Activated CD4-positive, alpha-beta memory T cell treated with anti-CD3 and anti-CD28 coated beads, Interleukin-2, amount 10 ng/mL, durations not matched to agents 7 days and 5 days (primary cell): ENCODE measurements around the gene DOCK6. TPM values are rescaled to one million over a fixed set of nuclear protein-coding genes. Genes with fewer than 3 reads are reported as not detected.

Source experiments
- CTCF ChIA-PET: fragments of 350-600 bp; sonication (Branson Sonifier 250); formaldehyde crosslinking; loops from one replicate; lab custom pipeline; 2021; ENCODE audit warnings: antibody characterized with exemption, inconsistent platforms; lab: Charles Lee
- POLR2A ChIA-PET: fragments of 350-600 bp; sonication (Branson Sonifier 250); formaldehyde crosslinking; loops from one replicate; lab custom pipeline; 2021; ENCODE audit warnings: antibody characterized with exemption; lab: Charles Lee
- DNase-seq: peaks from one replicate; pipeline ENCODE4 v3.0.0-alpha.2; 2020
- H3K27ac Mint-ChIP-seq: one replicate; pipeline ENCODE4 v1.8.0; 2021; ENCODE audit warnings: mild to moderate bottlenecking, mixed read lengths
- H3K27me3 Mint-ChIP-seq: one replicate; pipeline ENCODE4 v1.8.0; 2021; ENCODE audit warnings: mixed read lengths
- H3K36me3 Mint-ChIP-seq: one replicate; pipeline ENCODE4 v1.8.0; 2021; ENCODE audit warnings: low read depth, mixed read lengths
- H3K4me1 Mint-ChIP-seq: one replicate; pipeline ENCODE4 v1.8.0; 2021; ENCODE audit warnings: mixed read lengths
- H3K4me3 Mint-ChIP-seq: one replicate; pipeline ENCODE4 v1.8.0; 2021; ENCODE audit warnings: mild to moderate bottlenecking, mixed read lengths
- H3K9me3 Mint-ChIP-seq: one replicate; pipeline ENCODE4 v1.8.0; 2021; ENCODE audit warnings: mixed read lengths
- total RNA-seq, 2 experiments: library from RNA; stranded (reverse); gene quantifications; one replicate each; pipeline ENCODE4 v1.2.3, GENCODE V29; 2021

DOCK6 gene, protein sequence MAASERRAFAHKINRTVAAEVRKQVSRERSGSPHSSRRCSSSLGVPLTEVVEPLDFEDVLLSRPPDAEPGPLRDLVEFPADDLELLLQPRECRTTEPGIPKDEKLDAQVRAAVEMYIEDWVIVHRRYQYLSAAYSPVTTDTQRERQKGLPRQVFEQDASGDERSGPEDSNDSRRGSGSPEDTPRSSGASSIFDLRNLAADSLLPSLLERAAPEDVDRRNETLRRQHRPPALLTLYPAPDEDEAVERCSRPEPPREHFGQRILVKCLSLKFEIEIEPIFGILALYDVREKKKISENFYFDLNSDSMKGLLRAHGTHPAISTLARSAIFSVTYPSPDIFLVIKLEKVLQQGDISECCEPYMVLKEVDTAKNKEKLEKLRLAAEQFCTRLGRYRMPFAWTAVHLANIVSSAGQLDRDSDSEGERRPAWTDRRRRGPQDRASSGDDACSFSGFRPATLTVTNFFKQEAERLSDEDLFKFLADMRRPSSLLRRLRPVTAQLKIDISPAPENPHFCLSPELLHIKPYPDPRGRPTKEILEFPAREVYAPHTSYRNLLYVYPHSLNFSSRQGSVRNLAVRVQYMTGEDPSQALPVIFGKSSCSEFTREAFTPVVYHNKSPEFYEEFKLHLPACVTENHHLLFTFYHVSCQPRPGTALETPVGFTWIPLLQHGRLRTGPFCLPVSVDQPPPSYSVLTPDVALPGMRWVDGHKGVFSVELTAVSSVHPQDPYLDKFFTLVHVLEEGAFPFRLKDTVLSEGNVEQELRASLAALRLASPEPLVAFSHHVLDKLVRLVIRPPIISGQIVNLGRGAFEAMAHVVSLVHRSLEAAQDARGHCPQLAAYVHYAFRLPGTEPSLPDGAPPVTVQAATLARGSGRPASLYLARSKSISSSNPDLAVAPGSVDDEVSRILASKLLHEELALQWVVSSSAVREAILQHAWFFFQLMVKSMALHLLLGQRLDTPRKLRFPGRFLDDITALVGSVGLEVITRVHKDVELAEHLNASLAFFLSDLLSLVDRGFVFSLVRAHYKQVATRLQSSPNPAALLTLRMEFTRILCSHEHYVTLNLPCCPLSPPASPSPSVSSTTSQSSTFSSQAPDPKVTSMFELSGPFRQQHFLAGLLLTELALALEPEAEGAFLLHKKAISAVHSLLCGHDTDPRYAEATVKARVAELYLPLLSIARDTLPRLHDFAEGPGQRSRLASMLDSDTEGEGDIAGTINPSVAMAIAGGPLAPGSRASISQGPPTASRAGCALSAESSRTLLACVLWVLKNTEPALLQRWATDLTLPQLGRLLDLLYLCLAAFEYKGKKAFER (N-terminal part only)
- total RNA-seq: under 1 TPM; 0.35 to 0.68 TPM

DNA sequence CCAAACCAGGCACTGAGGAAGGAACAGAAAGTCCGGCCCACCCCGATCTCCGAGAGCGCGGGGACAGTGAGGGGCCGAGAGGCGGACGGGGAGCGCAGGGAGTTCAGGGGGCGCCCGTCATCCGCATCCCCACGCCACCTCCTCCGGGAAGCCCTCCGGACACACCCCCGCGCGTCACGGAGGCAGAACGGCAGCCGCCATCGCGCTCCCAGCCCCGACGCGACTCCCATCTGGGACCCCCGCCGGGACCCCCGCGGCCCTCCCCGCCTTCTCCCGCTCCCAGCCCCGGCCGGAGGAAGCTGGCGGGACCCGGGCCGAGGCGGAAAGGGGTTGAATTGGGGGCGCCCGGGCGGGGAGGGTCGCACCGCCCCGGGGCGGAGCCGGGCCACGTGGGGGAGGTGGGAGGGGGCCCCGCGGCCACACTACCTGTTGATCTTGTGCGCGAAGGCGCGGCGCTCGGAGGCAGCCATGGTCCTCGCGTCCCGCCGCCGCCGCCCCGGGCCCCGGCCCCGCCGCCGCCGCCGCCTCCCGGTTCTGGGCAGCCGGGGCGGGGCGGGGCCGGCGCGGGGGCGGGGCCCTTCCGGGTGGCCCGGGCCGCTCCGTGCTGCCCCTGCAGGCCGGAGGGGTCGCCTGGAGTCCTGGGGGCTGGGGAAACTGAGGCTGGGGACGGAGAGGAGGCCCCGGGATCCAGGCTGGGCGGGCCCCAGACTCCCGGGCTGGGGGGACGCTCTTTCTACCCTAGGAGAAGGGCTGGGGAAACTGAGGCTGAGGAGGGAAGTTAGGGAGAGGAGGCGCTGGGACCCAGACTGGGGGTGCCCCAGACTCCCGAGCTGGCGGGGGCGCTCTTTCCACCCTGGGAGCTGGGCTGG is at the start of gene DOCK6:
Gene DOCK6 (minus strand): TSS at position 554 of the 869 bp plus-strand sequence. CDS start 84 bp downstream, at position 470.
- H3K27ac Mint-ChIP-seq: no peak within 1 kb of the TSS

DNA sequence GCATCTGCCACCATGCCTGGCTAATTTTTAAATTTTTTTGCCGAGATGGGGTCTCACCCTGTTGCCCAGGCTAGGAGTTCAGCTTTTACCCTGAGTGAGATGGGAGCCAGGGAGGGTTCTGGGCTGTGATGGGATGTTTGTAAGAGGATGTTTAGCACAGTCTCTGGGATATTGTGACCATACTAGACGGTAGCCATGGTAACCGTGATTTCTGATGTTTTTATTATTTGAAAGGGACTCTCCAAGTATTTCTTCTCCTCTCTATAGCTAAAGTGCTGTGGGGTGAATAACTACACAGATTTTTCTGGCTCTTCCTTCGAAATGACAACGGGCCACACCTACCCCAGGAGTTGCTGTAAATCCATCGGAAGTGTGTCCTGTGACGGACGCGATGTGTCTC is 44.0 kb upstream of the DOCK6 start:
- H3K4me3 Mint-ChIP-seq: no peak overlapping the region

More for the DNA sequence above, at the start of gene DOCK6:
- CTCF ChIA-PET: interaction anchor here (0.7 kb wide), 1 partner anchor 1262 kb away, joined by 3 read pairs; no protein-coding TSS in a partner anchor
- no peak for DNase-seq
- Mint-ChIP-seq H3K36me3 (no peaks in the 10 kb centered on the region), H3K27me3 (peaks cover 61% of the 10 kb centered on the region), H3K4me1 (peaks cover 4% of the 10 kb centered on the region), H3K9me3 (no peaks in the 10 kb centered on the region), H3K4me3 (peak within 1 kb of the TSS; percentile 43)
- POLR2A ChIA-PET: no interaction called here

DNA sequence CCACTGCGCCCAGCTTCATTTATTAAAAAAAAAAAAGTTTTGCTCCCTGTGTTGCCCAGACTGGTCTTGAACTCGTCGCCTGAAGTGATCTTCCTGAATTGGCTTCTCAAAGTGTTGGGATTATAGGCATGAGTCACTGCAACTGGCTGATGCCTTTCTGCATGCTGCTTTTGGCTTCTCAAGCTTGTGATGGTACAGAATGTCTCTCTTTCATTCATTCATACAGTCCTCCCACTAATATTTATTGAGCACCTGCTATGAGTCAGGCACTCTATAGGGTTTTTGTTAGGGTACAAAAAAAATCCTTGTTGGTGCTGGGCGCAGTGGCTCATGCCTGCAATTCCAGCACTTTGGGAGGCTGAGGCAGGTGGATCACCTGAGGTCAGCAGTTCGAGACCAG is 42.6 kb upstream of the DOCK6 start:
- Mint-ChIP-seq H3K4me3 (no peak overlapping the region), H3K36me3 (no peaks in the 10 kb centered on the region), H3K9me3 (no peaks in the 10 kb centered on the region), H3K27me3 (peaks cover 11% of the 10 kb centered on the region), H3K27ac (no peak overlapping the region), H3K4me1 (no peaks in the 10 kb centered on the region)
- CTCF ChIA-PET: no interaction called here
- DNase-seq: no peak
- POLR2A ChIA-PET: interaction anchor here (1.8 kb wide), 1 partner anchor 70 kb away, joined by 5 read pairs; the partner anchor contains the start of gene SWSAP1

More for the DNA sequence above, 44.0 kb upstream of the DOCK6 start:
- H3K4me1 Mint-ChIP-seq: no peaks in the 10 kb centered on the region
- no peaks in the 10 kb centered on the region for H3K36me3 Mint-ChIP-seq
- H3K27ac Mint-ChIP-seq: no peak overlapping the region
- no peak for DNase-seq
- ChIA-PET POLR2A (no interaction called here), CTCF (no interaction called here)
- H3K9me3 Mint-ChIP-seq: no peaks in the 10 kb centered on the region
- peaks cover 7% of the 10 kb centered on the region for H3K27me3 Mint-ChIP-seq

DNA sequence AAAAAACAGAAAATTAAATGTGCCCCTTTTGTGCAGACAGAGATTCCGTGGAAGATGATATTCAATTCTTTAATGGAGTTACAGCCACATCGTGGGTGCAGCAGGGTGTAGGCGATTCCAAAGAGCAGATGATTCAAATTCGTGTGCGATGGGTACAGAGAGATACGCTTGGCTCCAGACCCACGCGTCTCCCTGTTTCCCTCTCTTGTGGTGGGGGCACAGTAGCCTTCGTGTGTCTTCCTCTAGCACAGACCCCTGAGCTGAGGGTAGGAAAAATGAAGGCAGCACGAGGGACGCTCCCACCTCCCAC is 38.4 kb upstream of the DOCK6 start:
- CTCF ChIA-PET: no interaction called here
- Mint-ChIP-seq H3K27me3 (peaks cover 15% of the 10 kb centered on the region), H3K27ac (no peak overlapping the region), H3K9me3 (no peaks in the 10 kb centered on the region), H3K36me3 (no peaks in the 10 kb centered on the region), H3K4me1 (no peaks in the 10 kb centered on the region), H3K4me3 (no peak overlapping the region)
- DNase-seq: no peak
- POLR2A ChIA-PET: no interaction called here

DNA sequence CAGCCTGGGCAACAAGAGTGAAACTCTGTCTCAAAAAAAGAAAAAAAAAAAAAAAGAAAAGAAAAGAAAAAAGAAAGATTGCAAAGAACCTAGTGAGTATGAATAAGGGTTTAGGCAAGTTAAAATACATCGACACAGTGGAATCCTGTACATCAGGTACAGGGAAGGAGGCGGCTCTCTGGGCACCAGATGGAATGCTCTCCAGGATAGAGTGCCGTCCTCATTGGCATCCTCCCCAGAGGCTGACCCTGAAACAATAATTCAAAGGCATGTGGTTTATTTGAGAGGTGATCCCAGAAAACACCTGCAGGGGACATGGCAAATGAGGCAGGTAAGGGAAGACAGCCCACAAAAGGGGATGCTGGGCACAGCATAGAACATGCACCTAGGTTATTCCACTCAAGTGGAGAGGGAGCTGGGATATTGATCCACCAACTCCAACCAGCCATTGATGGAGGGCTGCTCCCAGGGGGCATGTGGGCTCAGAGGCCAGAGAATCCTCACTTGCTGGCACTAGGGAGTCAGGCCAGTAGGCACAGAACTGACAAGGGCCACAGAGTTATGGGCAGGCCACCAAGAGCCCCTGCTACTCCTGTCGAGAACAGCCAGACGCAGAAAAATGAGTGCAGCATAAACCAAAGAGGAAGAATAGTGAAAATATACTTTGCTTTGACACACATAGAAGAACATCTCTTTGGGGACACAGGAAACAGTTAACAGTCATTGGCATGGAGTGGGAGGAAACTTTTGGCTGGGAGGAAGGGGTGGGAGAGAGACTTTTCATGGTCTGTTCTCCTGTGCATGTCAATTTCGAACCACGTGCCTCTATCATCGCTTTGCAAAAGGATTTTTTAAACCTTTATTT is 37.9 kb upstream of the DOCK6 start:
- H3K9me3 Mint-ChIP-seq: no peaks in the 10 kb centered on the region
- no peak for DNase-seq
- no peaks in the 10 kb centered on the region for H3K4me1 Mint-ChIP-seq
- no peak overlapping the region for H3K4me3 Mint-ChIP-seq
- POLR2A ChIA-PET: no interaction called here
- H3K36me3 Mint-ChIP-seq: no peaks in the 10 kb centered on the region
- H3K27ac Mint-ChIP-seq: no peak overlapping the region
- peaks cover 15% of the 10 kb centered on the region for H3K27me3 Mint-ChIP-seq
- CTCF ChIA-PET: no interaction called here

DNA sequence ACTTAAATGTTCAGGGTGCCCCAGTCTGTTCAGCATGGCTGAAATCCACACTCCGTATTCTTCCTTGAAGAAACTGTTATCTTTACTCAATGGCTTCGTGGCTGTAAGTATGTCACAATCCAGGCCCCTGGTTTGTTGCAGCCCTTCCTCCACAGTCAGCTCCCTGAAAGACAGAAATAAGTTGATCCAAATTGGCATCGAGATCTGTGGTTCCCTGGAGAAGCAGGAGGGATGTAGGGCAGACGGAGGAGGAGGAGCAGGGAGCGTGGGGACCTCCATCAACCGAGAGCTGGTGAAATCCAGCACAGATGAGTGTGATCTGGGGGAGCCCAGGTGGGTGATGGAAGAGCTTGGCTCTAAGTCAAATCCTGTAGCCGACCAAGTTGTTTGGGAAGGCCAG is 33.9 kb upstream of the DOCK6 start:
- no peaks in the 10 kb centered on the region for H3K9me3 Mint-ChIP-seq
- DNase-seq: no peak
- H3K36me3 Mint-ChIP-seq: no peaks in the 10 kb centered on the region
- peaks cover 32% of the 10 kb centered on the region for H3K27me3 Mint-ChIP-seq
- no peak overlapping the region for H3K4me3 Mint-ChIP-seq
- ChIA-PET CTCF (no interaction called here), POLR2A (no interaction called here)
- no peak overlapping the region for H3K27ac Mint-ChIP-seq
- H3K4me1 Mint-ChIP-seq: peaks cover 9% of the 10 kb centered on the region

DNA sequence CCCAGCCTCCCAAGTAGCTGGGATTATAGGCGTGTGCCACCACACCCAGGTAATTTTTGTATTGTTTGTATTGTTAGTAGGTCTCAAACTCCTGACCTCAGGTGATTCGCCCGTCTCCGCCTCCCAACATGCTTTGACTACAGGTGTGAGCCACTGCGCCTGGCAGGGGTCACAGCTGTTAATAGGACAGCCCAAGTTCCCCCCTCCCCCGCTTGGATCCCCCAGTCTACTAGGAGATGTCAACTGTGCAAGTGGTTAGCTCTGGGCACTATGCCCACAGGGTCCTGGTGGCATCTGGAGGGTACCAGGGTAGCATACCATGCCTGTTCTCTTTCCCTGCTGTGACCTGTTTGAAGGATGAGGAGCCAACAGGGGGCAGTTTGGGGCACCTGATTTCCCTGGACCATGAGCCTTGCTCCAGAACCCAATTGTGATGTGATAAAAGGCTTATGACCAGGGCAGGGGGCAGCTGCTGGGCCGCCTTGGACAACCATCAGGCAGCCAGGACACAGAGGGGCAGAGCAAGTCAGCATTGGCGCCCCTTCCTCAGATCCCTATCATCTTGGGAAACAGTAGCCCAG is 33.4 kb upstream of the DOCK6 start, which contains the start of gene TSPAN16:
Gene TSPAN16 (plus strand): TSS at position 496 of the 581 bp plus-strand sequence. CDS start 138 bp downstream, outside the sequence.
- Mint-ChIP-seq H3K9me3 (no peaks in the 10 kb centered on the region), H3K4me1 (peaks cover 9% of the 10 kb centered on the region), H3K27ac (no peak within 1 kb of the TSS), H3K27me3 (peaks cover 32% of the 10 kb centered on the region), H3K4me3 (no peak within 1 kb of the TSS), H3K36me3 (no peaks in the 10 kb centered on the region)
- CTCF ChIA-PET: no interaction called here
- no peak for DNase-seq
- POLR2A ChIA-PET: interaction anchor here (0.8 kb wide), 1 partner anchor 131 kb away, joined by 3 read pairs; no protein-coding TSS in a partner anchor

DNA sequence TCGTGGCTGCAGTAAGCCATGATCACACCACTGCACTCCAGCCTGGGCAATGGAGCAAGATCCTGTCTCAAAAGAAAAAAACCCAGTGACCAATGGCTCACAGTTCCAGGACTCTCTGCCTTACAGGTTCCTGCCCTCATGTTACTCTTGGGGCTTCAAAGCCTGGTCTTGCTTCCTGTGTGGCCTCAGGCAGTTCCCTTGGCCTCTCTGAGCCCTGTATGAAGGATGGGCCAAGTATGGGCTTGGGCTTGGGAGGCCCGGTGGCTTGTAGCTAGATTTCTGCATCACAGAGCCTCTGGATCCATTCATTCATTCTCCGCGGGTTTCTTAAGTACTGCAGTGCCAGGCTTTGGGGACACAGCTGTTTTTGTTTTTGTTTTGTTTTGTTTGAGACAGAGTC is 32.9 kb upstream of the DOCK6 start:
- Mint-ChIP-seq H3K27me3 (peaks cover 35% of the 10 kb centered on the region), H3K4me1 (peaks cover 9% of the 10 kb centered on the region), H3K4me3 (no peak overlapping the region)

DNA sequence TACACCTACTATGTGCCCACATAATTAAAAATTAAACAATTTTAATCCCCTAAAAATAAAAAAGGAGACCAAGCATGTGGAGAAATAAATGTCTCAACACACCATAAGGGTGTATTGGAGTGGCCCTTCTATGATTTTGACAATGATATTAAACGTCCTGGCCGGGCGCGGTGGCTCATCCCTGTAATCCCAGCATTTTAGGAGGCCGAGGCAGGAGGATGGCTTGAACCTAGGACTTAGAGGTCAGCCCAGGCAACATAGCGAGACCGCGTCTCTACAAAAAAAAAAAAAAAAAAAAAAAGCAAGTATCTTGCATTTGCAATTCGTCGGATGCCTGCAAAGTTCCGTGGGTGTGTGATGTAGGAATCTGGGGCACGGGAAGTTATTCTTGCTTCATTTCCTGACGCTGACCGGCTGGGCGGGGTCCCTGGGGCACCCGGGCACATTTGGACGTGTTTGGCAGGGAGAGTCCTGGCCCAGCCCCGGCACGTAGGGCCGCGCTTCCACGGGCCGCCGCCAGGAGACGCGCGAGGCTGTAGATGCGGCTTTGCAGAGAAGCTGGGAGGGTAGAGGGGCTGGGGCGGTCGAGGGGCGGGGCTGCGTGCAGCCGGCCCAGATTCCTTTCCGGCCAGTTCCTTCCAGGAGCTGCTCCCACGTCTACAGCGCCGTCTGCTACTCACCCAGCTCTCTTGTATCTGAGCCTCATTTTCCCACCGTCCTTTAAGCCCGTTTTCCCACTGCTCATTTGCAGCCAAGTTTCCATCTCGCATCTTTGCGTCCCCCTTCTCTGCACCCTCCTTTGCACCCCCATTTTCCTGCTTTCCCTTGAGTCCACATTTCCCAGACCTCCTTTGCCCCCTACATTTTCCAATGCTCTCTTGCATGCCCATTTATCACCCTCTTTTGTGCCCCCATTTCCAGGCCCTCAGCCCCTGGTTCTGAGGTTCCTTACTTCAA is 31.4 kb upstream of the DOCK6 start:
- Mint-ChIP-seq H3K4me1 (peaks cover 9% of the 10 kb centered on the region), H3K9me3 (no peaks in the 10 kb centered on the region), H3K36me3 (no peaks in the 10 kb centered on the region), H3K4me3 (peak overlapping the region; percentile 40), H3K27ac (no peak overlapping the region), H3K27me3 (peaks cover 42% of the 10 kb centered on the region)
- ChIA-PET POLR2A (no interaction called here), CTCF (interaction anchor here (0.6 to 1.1 kb wide), 16 partner anchors 26 to 1000 kb away, joined by 3 to 7 read pairs (median 4); partner anchors contain the start of genes CCDC159, SWSAP1 and TMEM205)
- peak; percentile 84 for DNase-seq

More for the DNA sequence above, 32.9 kb upstream of the DOCK6 start:
- ChIA-PET CTCF (no interaction called here), POLR2A (interaction anchor here (0.8 kb wide), 1 partner anchor 131 kb away, joined by 3 read pairs; no protein-coding TSS in a partner anchor)
- Mint-ChIP-seq H3K9me3 (no peaks in the 10 kb centered on the region), H3K27ac (no peak overlapping the region), H3K36me3 (no peaks in the 10 kb centered on the region)
- no peak for DNase-seq

DNA sequence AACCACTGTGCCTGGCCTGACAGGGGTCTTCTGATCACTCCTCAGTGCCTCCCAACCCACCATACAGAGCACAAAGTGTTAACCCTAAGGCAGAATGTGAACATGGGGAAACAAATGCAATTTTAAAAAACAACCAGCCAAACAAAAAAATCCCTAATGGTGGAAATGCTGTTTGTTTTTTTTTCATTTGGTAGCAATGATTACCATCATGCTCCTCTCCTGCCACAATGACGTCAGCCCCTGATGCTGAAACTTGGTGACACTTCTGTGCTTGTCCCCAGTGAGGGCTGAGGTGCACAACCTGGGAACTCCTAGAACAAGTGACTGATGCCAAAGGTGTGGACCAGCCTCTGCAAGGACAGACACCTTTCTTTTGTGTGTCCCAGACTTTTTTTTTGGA is 29.7 kb upstream of the DOCK6 start:
- H3K36me3 Mint-ChIP-seq: no peaks in the 10 kb centered on the region
- POLR2A ChIA-PET: no interaction called here

More for the DNA sequence above, 29.7 kb upstream of the DOCK6 start:
- CTCF ChIA-PET: no interaction called here
- Mint-ChIP-seq H3K27ac (no peak overlapping the region), H3K9me3 (no peaks in the 10 kb centered on the region), H3K4me1 (peaks cover 9% of the 10 kb centered on the region), H3K4me3 (no peak overlapping the region), H3K27me3 (peaks cover 51% of the 10 kb centered on the region)
- no peak for DNase-seq
